ENCODE results near the gene PACS1.
"Not testable (repeated sequence)": the region's sequence is repeated elsewhere in the genome, so short reads cannot be mapped to it uniquely, and the experiment has no call there.

The PACS1 gene

GRCh38 chr11:66069715-66070603 is at the start of gene PACS1:
Gene PACS1, plus strand, starts transcription at chr11:66070272. Its CDS starts 215 bp downstream, at chr11:66070487.
- DNase-seq = peak; percentile 56 to 65

GRCh38 chr11:66020618-66021357 is 49.3 kb upstream of the PACS1 start:
- no peak for DNase-seq

GRCh38 chr11:66022401-66023185 is 47.5 kb upstream of the PACS1 start:
- peak; percentile 68 to 73 for DNase-seq

- not testable (repeated sequence) for DNase-seq
These were observed 47.0 kb upstream of the PACS1 start for GRCh38 chr11:66023186-66023440.

- DNase-seq = no peak
These were observed 44.0 kb upstream of the PACS1 start, which contains the start of gene CATSPER1 for GRCh38 chr11:66026017-66026529. Gene CATSPER1, minus strand, starts transcription at chr11:66026479. Its CDS starts 100 bp downstream, at chr11:66026379.

- no peak for DNase-seq
These were observed 36.9 kb upstream of the PACS1 start for GRCh38 chr11:66032957-66033735.

- DNase-seq = no peak
These were observed 34.3 kb upstream of the PACS1 start for GRCh38 chr11:66035653-66036333.

GRCh38 chr11:66036334-66036710 is 33.8 kb upstream of the PACS1 start:
- no peak for DNase-seq

GRCh38 chr11:66037327-66037726 is 32.7 kb upstream of the PACS1 start:
- DNase-seq = no peak

GRCh38 chr11:66039765-66040164 is 30.3 kb upstream of the PACS1 start:
- DNase-seq = no peak

GRCh38 chr11:66042227-66042995 is 27.7 kb upstream of the PACS1 start:
- DNase-seq = no peak

GRCh38 chr11:66042996-66043906 is 26.8 kb upstream of the PACS1 start:
- DNase-seq = no peak

GRCh38 chr11:66044757-66045156 is 25.3 kb upstream of the PACS1 start:
- peak; percentile 21 to 22 for DNase-seq

GRCh38 chr11:66045177-66045639 is 24.9 kb upstream of the PACS1 start:
- DNase-seq = peak; percentile 79 to 80

GRCh38 chr11:66046901-66047300 is 23.2 kb upstream of the PACS1 start:
- DNase-seq = no peak

GRCh38 chr11:66047541-66048365 is 22.3 kb upstream of the PACS1 start:
- DNase-seq = no peak

GRCh38 chr11:66048547-66049323 is 21.3 kb upstream of the PACS1 start, which contains the start of gene GAL3ST3:
Gene GAL3ST3, minus strand, starts transcription at chr11:66049161. Its CDS starts 3,746 bp downstream, at chr11:66045415.
- no peak for DNase-seq
